Epithelial cell of proximal tubule (primary cell): Measurements from ENCODE around the gene OPCML. TPM values are rescaled to one million over a fixed set of nuclear protein-coding genes. Genes with fewer than 3 reads are reported as not detected.

ENCODE experiments used
- DNase-seq: peaks from one replicate; pipeline ENCODE4 v3.0.0-alpha.2; 2011; ENCODE audit warnings: low read depth
- H3K4me3 ChIP-seq: 2 replicates; pipeline ENCODE4 v1.5.1; 2011; ENCODE audit warnings: low read depth, mild to moderate bottlenecking, low read length
- total RNA-seq: library from RNA; depleted of rRNA; stranded (reverse); fragments of >200 nt; gene quantifications from 2 replicates; pipeline ENCODE4 v1.2.3, GENCODE V29; 2015
- TF ChIP-seq, protein P1 (sequence below): conservative IDR thresholded peaks from 2 replicates; pipeline ENCODE4 v1.5.1; 2012; ENCODE audit warnings: low read depth, mild to moderate bottlenecking, low read length

Gene OPCML
- total RNA-seq, 1 donor from 2014 or later: not detected

DNA sequence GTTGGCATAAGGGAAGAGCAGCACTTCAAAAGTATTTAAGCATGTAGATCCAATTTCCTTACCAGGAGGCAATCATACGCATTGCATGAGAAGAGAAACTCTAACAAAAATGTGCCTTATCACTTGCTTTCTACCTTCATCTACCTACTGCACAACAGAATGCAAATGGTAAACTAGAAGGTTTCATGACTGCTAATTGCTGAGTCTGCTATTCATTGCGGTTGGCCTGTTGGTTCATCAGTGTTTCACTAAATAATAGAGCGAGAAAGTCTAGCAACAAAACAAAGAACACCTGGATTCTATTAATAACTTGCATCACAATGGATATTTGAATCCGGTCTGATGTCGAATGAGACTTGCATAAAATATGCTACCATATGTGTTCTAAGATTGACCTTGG is 229.0 kb downstream of the OPCML start:
- TF ChIP-seq, protein P1, sequence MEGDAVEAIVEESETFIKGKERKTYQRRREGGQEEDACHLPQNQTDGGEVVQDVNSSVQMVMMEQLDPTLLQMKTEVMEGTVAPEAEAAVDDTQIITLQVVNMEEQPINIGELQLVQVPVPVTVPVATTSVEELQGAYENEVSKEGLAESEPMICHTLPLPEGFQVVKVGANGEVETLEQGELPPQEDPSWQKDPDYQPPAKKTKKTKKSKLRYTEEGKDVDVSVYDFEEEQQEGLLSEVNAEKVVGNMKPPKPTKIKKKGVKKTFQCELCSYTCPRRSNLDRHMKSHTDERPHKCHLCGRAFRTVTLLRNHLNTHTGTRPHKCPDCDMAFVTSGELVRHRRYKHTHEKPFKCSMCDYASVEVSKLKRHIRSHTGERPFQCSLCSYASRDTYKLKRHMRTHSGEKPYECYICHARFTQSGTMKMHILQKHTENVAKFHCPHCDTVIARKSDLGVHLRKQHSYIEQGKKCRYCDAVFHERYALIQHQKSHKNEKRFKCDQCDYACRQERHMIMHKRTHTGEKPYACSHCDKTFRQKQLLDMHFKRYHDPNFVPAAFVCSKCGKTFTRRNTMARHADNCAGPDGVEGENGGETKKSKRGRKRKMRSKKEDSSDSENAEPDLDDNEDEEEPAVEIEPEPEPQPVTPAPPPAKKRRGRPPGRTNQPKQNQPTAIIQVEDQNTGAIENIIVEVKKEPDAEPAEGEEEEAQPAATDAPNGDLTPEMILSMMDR: no peak
- H3K4me3 ChIP-seq: no peak overlapping the region
- no peak for DNase-seq

DNA sequence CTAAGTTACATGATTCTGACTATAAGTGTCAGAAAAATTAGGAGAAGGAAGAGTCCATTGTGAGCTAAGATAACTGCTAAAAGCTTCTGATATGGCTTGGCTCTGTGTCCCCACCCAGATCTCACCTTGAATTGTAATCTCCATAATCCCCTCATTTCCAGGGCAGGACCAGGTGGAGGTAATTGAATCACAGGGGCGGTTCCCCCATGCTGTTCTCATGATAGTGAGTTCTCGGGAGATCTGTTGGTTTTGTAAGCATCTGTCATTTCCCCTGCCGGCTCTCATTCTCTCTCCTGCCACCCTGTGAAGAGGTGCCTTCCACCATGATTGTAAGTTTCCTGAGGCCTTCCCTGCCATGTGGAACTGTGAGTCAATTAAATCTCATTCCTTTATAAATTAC is 230.2 kb downstream of the OPCML start:
- DNase-seq: no peak
- no peak overlapping the region for H3K4me3 ChIP-seq
- TF ChIP-seq, protein P1: no peak

DNA sequence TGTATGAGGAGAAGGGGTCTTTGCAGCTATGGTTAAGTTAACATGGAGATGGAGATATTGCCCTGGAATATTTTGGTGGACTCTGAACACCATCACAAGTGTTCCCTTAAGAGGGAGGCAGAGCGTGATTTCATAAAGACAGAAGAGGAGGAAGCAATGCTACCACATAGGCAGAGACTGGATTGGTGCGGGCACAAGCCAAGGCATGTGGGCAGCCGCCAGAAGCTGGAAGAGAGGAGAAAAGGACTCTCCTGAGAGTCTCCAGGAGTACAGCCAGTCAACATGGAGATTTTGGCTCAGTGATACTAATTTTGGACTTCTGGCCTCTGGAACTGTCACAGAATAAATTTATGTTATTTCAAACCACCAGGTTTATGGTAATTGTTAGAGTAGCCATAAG is 231.6 kb downstream of the OPCML start:
- TF ChIP-seq, protein P1: no peak
- no peak for DNase-seq
- no peak overlapping the region for H3K4me3 ChIP-seq

DNA sequence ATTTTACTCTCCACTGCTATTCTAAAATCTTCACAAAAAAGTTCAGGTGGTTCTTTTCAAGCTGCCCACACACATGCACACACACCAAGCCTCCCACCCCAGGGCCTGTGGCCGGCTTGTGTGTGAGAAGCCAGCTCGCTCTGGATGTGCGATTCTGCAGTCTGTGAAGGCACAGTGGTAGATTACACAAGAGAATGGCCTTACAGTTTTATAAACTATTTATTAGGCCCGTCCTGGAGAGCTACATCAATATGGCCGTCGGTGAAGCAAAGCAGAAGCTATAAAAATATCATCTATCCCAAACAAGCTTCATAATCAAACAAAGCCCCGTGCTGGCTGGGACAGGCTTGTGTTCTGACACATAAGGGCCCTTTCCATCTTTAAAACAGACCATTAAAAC is 240.5 kb downstream of the OPCML start:
- TF ChIP-seq, protein P1: no peak
- no peak for DNase-seq
- H3K4me3 ChIP-seq: no peak overlapping the region

DNA sequence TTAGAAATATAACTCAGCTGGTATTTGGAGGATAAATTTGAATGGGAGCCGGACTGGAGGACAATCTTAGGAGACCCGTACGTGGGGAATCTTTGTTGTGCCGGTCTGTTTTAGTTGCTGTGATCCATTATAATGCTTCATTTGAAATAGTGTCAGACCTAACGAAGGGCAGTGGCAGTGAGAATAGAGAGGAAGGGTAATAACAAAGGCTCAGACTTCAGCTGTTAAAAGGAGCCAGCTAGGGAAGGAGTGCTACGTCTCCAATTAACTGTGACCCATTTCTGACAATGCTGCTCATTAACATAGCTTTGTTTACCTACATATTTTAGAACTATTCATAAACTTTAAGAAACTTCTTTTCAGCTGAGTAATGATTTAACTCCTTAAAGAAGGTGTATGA is 246.9 kb downstream of the OPCML start:
- H3K4me3 ChIP-seq: no peak overlapping the region
- TF ChIP-seq, protein P1: no peak
- DNase-seq: no peak

DNA sequence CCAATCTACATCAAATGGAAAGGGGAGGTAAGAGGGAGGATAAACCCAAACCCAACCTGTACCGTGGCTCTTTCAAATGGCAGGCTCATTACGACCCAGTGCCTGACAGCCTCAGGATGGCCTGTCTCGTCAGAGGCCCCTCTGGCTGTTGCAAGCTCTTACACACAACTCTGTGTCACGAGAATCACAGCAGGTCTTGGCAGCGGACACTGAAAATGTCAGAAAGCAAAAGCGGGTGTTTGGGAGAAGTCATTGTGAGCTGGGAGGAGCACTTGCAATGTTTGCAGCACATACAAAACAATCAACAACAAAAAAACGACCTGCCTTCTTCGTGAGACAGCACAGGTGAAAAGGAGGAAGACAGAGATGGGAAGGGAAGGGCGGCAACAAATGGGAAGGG is 248.1 kb downstream of the OPCML start:
- no peak for DNase-seq
- H3K4me3 ChIP-seq: no peak overlapping the region
- TF ChIP-seq, protein P1: no peak

DNA sequence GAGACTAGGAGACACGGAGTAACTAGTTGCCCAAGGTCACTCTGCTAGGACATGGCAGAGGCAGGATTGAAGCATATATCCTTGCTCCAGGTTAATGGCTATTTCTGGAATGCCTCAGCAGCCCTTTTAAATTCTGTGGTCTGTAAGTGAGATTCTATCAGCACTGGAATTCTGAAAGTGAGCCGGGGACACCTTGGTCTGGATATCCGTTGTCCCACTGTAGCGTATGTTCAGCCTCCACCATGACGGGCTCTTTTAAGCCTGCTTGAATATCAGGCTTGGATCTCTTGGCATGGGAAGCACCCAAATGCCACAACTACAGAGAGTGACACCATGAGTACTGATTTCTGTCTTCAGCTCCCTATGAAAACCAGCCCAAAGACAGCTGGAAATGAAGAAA is 254.4 kb downstream of the OPCML start:
- H3K4me3 ChIP-seq: no peak overlapping the region
- DNase-seq: no peak
- TF ChIP-seq, protein P1: no peak
